HepG2 (cell line): Measurements from ENCODE around the gene ATP8B1. TPM values are rescaled to one million over a fixed set of nuclear protein-coding genes. Genes with fewer than 3 reads are reported as not detected.

Experiments used
- CBX1 ChIP-seq: IDR thresholded peaks from one replicate; pipeline ENCODE4 v1.6.1; 2016; ENCODE audit warnings: antibody characterized with exemption, low read depth
- ETV5 ChIP-seq: IDR thresholded peaks from 2 replicates; pipeline ENCODE4 v1.6.1; 2018; ENCODE audit warnings: missing biosample characterization, missing genetic modification reagents, inconsistent platforms, borderline replicate concordance
- HMG20B ChIP-seq: conservative IDR thresholded peaks from 2 replicates; pipeline ENCODE4 v1.6.1; 2016; ENCODE audit warnings: missing genetic modification reagents, missing compliant biosample characterization
- KDM2A ChIP-seq: sonication (generic); formaldehyde crosslinking; IDR thresholded peaks from 2 replicates; pipeline ENCODE4 v1.4.0; 2020; ENCODE audit warnings: low read depth, missing genetic modification reagents, borderline replicate concordance
- SAFB2 ChIP-seq: sonication (generic); formaldehyde crosslinking; IDR thresholded peaks from 2 replicates; pipeline ENCODE4 v1.5.1; 2020; ENCODE audit warnings: missing genetic modification reagents, low read depth, mild to moderate bottlenecking, borderline replicate concordance
- ZFP37 ChIP-seq: sonication (generic); formaldehyde crosslinking; IDR thresholded peaks from 2 replicates; pipeline ENCODE4 v1.4.0; 2020; ENCODE audit warnings: missing genetic modification reagents, borderline replicate concordance
- ZNF136 ChIP-seq: sonication (generic); formaldehyde crosslinking; IDR thresholded peaks from 2 replicates; pipeline ENCODE4 v1.8.1; 2022; ENCODE audit warnings: low read depth, mild to moderate bottlenecking, moderate library complexity, missing genetic modification reagents
- polyA plus RNA-seq, 8 experiments: library from polyadenylated mRNA; depleted of rRNA in 3 of 8; stranded (reverse) in 7 of 8; unstranded in 1 of 8; fragments of >200 nt; fragmentation: Illumina TruSeq in 4 of 8; extraction: Trizol in 4 of 8; gene quantifications; 2 replicates each; pipeline versions ENCODE4 v1.2.1 to v1.2.3, GENCODE V29; 2011 to 2016; ENCODE audit warnings: low read depth in 4 of 8, missing spikeins in 1 of 8, mixed read lengths in 1 of 8; ENCODE audit not compliant: insufficient read depth in 1 of 8
- total RNA-seq, 5 experiments: library from RNA; depleted of rRNA; stranded (reverse); fragments of >200 nt; fragmentation: Illumina TruSeq; extraction: Trizol; gene quantifications; 2 replicates each; pipeline ENCODE4 v1.2.3, GENCODE V29; 2016; ENCODE audit warnings: low read depth in 1 of 5
- TF ChIP-seq, protein P1 (sequence below): sonication (generic); formaldehyde crosslinking; IDR thresholded peaks from 2 replicates; pipeline ENCODE4 v1.5.0; 2020; ENCODE audit warnings: mild to moderate bottlenecking, missing genetic modification reagents
- TF ChIP-seq, protein P2 (sequence below): IDR thresholded peaks from 2 replicates; pipeline ENCODE4 v1.6.1; 2018; ENCODE audit warnings: missing genetic modification reagents, mild to moderate bottlenecking, missing compliant biosample characterization
- TF ChIP-seq, protein P3 (sequence below): conservative IDR thresholded peaks from 2 replicates; pipeline ENCODE4 v1.6.1; 2018; ENCODE audit warnings: missing genetic modification reagents
- TF ChIP-seq, protein P4 (sequence below): sonication (generic); formaldehyde crosslinking; IDR thresholded peaks from 2 replicates; pipeline ENCODE4 v1.5.1; 2020; ENCODE audit warnings: mild to moderate bottlenecking, missing genetic modification reagents, borderline replicate concordance
- TF ChIP-seq, protein P5 (sequence below): sonication (generic); formaldehyde crosslinking; IDR thresholded peaks from 2 replicates; pipeline ENCODE4 v1.8.0; 2022; ENCODE audit warnings: mild to moderate bottlenecking, missing genetic modification reagents, moderate library complexity

The ATP8B1 gene
- total and polyA plus RNA-seq, 2 of the 13 experiments (the other 11 are each of a cell fraction or from before 2014, with no cell fraction given) = 2.8 to 4.0 TPM

DNA sequence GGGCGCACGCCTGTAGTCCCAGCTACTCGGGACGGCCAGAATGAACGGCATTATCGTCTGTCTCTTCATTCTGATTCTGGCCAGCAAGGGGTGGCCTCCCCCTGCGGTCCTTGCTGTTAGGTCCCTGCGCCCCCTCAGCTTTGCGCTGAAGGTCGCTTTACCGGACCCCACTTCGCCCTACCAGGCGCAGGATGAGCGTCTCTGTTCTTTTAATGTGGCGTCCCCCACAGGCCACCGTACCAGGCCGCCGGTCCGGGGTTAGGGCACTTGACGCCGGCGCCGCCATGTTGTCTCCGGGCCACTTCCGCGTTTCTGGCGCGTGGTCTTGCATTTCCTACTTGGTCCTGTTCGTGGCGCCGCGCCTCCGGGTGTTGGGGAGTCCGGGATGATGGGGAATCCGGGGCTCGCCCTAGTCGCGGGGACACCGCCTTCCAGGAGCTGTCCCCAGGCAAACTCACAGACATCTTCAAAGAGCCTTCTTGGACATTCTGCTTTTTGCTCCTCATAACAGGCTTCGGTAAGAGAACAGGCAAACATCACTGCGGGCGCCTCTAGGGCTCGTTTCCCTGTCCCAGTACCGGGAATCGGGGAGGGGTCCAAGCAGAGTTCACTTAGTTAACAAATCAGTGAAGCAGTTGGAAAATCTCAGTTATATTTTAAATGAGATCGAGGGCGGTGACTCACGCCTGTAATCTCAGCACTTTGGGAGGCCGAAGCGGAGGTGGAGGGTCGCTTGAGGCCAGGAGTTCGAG lies 172.9 kb downstream of the ATP8B1 start (continued):
- TF ChIP-seq, protein P1, sequence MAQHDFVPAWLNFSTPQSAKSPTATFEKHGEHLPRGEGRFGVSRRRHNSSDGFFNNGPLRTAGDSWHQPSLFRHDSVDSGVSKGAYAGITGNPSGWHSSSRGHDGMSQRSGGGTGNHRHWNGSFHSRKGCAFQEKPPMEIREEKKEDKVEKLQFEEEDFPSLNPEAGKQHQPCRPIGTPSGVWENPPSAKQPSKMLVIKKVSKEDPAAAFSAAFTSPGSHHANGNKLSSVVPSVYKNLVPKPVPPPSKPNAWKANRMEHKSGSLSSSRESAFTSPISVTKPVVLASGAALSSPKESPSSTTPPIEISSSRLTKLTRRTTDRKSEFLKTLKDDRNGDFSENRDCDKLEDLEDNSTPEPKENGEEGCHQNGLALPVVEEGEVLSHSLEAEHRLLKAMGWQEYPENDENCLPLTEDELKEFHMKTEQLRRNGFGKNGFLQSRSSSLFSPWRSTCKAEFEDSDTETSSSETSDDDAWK (CRISPR knock-in tag) = no peak
- TF ChIP-seq, protein P2, sequence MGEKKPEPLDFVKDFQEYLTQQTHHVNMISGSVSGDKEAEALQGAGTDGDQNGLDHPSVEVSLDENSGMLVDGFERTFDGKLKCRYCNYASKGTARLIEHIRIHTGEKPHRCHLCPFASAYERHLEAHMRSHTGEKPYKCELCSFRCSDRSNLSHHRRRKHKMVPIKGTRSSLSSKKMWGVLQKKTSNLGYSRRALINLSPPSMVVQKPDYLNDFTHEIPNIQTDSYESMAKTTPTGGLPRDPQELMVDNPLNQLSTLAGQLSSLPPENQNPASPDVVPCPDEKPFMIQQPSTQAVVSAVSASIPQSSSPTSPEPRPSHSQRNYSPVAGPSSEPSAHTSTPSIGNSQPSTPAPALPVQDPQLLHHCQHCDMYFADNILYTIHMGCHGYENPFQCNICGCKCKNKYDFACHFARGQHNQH (CRISPR knock-in tag) = peak; percentile 63; the same call in 1 of the 2 replicates
- TF ChIP-seq ZFP37 (CRISPR knock-in tag) (no peak), SAFB2 (peak; percentile 86; the same call in 1 of the 2 replicates), ZNF136 (CRISPR knock-in tag) (no peak), HMG20B (CRISPR knock-in tag) (no peak; the same call in 1 of the 2 replicates), ETV5 (CRISPR knock-in tag) (peak; percentile 27), CBX1 (no peak), KDM2A (CRISPR knock-in tag) (peak; percentile 95)
- TF ChIP-seq, protein P3, sequence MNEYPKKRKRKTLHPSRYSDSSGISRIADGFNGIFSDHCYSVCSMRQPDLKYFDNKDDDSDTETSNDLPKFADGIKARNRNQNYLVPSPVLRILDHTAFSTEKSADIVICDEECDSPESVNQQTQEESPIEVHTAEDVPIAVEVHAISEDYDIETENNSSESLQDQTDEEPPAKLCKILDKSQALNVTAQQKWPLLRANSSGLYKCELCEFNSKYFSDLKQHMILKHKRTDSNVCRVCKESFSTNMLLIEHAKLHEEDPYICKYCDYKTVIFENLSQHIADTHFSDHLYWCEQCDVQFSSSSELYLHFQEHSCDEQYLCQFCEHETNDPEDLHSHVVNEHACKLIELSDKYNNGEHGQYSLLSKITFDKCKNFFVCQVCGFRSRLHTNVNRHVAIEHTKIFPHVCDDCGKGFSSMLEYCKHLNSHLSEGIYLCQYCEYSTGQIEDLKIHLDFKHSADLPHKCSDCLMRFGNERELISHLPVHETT (CRISPR knock-in tag) = 0 out of 2 replicates have a peak, but pooled peaks have one; percentile 57
- TF ChIP-seq, protein P4, sequence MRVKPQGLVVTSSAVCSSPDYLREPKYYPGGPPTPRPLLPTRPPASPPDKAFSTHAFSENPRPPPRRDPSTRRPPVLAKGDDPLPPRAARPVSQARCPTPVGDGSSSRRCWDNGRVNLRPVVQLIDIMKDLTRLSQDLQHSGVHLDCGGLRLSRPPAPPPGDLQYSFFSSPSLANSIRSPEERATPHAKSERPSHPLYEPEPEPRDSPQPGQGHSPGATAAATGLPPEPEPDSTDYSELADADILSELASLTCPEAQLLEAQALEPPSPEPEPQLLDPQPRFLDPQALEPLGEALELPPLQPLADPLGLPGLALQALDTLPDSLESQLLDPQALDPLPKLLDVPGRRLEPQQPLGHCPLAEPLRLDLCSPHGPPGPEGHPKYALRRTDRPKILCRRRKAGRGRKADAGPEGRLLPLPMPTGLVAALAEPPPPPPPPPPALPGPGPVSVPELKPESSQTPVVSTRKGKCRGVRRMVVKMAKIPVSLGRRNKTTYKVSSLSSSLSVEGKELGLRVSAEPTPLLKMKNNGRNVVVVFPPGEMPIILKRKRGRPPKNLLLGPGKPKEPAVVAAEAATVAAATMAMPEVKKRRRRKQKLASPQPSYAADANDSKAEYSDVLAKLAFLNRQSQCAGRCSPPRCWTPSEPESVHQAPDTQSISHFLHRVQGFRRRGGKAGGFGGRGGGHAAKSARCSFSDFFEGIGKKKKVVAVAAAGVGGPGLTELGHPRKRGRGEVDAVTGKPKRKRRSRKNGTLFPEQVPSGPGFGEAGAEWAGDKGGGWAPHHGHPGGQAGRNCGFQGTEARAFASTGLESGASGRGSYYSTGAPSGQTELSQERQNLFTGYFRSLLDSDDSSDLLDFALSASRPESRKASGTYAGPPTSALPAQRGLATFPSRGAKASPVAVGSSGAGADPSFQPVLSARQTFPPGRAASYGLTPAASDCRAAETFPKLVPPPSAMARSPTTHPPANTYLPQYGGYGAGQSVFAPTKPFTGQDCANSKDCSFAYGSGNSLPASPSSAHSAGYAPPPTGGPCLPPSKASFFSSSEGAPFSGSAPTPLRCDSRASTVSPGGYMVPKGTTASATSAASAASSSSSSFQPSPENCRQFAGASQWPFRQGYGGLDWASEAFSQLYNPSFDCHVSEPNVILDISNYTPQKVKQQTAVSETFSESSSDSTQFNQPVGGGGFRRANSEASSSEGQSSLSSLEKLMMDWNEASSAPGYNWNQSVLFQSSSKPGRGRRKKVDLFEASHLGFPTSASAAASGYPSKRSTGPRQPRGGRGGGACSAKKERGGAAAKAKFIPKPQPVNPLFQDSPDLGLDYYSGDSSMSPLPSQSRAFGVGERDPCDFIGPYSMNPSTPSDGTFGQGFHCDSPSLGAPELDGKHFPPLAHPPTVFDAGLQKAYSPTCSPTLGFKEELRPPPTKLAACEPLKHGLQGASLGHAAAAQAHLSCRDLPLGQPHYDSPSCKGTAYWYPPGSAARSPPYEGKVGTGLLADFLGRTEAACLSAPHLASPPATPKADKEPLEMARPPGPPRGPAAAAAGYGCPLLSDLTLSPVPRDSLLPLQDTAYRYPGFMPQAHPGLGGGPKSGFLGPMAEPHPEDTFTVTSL (CRISPR knock-in tag) = 0 out of 2 replicates have a peak, but pooled peaks have one; percentile 35
- TF ChIP-seq, protein P5, sequence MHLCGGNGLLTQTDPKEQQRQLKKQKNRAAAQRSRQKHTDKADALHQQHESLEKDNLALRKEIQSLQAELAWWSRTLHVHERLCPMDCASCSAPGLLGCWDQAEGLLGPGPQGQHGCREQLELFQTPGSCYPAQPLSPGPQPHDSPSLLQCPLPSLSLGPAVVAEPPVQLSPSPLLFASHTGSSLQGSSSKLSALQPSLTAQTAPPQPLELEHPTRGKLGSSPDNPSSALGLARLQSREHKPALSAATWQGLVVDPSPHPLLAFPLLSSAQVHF = no peak
